GM21529 (cell line): ENCODE data around the gene AP3S2.
"Not testable (repeated sequence)": the region's sequence is repeated elsewhere in the genome, so short reads cannot be mapped to it uniquely, and the experiment has no call there.

Source experiments
- ATAC-seq: cut with Tn5 transposase; IDR thresholded peaks from one replicate; pipeline ENCODE4 v1.9.1; 2021; ENCODE audit not compliant: unreplicated experiment

The AP3S2 gene

DNA sequence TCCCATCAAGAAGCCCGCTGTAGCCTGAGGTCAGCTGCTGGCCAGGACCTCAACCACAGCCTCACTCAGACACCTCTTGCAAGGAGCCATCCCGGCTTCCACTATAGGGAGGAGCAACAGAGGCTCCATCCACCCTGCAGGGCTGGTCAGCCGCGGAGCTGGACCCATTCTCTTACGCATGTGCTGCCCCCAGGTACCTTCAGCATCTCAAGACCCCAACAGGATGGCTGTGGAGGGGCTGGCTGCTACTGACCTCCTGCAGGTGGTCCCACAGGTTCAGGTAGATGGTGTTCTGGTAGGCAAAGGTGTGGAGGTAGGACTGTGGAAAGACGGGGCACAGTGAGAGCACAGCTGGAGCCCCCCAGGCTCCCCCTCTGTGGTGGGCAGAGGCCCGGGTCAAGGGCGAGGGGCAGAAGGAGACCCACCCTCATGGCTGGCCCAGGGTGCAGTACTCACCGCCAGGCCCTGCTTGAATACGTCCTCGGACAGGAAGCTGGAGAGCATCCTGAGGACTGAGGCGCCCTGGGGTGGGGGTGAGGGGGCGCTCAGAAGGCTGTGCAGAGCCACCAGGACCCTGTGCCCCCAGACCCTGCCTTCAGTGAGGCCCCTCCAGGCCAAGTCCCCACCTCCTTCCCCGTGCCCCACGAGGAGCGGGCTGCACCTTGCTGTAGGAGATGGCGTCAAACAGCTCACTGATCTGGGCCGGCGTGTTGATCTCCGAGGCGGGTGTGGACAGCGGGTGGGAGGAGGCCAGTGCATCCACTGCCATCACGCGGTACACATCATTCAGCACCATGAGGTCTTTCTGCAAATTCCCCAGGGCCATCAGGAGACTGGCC lies 90.6 kb downstream of the AP3S2 start:
- ATAC-seq: no peak

DNA sequence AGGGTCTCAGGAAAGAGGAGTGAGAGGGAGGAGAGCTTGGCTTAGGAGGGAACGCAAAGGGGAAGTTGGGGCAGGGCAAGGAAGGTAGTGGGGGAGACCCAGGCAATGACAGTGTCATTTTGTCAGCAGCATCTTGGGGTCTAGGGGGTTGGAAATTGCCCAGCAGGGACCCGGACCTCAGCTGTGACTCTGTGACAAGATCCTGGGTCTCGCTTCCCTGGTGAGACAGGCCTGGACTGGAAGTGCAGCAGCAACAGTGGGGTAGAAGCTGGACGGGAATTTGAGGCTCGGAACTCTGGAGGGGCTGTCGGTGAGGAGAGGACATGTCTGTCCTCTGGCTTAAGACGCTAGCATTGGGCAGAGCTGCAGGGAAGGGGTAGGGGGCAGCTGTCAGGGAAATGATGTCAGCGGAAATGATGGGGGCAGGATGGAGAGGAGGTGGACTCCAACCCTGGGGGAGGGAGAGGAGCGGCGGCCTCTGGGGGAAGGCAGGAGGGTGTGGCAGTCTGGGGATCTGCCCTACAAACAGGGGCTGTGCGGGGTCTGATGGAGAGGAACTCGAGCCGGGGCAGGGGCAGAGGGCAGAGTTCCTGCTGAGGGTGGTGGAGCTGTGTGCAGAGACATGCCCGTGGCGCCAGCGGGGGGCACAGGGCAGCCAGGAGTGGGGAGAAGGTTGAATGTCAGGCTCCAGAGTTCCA lies 91.4 kb downstream of the AP3S2 start:
- no peak for ATAC-seq

DNA sequence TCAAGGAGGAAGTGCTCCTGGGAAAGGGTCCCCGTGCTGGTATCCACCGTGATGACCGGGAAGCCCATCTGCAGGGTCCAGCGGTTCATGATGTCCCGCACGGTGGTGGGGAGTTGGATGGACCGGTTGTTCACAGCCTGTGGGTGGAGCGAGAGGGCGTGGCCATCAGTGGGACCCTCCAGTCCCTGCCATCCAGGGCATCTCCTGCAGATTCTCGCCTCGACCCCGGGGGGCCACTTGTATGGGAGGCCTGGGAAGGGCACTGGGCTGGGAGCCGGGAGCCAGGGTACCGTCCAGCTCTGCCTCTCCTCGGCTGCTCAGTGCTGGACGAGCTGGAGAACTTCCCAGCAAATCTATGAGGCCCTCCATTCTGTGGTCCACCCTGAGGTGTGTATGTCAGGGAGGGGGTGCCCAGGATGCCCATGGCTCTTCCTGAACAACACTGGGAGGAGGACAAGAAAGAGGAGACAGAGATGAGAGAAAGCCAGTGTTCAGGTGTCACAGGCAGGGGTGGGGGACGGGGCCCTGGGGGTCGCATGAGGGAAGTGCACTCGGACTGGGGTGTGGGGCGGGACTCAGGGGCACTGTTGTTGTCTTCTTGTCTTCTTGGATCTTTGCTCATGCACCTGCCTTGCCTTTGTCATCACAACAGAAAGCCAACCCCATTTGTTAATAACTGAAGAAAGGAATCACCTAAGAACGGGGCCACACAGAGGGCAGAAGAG lies 92.2 kb downstream of the AP3S2 start:
- ATAC-seq: no peak

DNA sequence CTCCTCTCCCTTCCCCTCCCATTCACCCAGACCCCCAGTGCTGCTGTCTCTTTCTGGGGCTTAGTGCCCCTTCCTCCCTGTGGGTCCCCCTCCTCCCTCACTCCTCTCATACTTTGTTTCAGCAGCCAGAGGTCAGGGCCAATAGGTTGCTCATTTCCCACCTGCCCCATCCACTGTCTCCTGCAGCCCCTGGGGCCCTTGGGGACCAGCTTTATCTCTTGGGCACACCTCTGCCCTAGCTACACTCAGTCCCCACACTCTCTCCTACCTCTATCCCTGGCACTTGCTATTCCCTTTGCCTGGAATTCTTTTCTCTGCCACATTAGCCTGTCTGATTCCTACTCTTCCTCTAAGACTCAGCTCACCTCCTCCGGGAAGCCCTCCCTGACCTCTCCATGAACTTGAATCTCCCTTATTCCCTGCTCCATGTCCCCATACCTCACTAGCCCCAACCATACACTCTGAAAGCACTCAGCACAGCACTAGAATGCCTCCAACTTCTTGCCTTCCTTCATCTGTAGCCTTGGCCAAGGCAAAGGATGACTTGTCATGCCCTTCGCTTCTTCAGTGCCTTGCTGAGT lies 93.8 kb downstream of the AP3S2 start:
- ATAC-seq: no peak

DNA sequence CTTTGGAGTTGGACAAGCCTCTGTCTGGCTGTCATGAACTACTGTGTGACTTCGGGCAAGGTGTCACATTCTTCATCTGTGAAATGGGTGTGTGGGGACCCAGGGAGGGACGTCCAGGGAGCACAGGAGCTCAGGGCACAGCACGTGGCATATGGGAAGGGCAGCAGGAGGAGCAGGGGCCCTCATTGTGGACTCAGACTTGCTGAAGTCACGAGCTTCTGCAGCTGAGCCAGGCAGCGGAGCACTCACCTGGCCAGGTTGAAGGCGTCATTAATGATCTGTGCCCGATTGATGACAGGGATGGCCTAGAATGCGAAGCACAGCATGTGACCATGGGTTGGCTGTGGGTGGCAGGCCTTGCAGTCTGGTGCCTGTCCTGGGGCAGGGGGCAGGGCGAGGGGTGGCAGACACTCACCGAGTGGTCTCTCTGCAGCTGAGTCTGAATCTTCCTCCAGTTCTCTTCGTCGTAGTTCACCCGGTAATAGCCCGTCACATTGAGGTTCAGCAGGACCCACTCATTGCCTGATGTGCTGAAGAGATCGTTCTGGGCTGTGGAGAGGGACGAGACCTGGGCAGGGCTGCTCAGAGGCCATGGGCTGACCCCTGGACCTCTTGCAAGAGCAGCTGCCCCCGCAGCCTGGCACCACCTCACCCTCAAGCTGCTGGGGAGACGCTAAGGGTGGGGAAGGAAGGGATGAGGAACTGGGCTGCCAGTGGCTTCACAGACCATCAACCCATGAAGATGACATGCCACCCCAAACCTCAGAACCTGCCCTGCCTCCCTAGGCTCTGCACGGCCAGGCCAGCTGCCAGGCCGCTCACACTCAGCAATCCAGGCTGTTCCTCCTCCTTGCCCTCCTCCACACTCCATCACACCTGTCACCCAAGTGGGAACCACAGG lies 94.5 kb downstream of the AP3S2 start:
- ATAC-seq: no peak

DNA sequence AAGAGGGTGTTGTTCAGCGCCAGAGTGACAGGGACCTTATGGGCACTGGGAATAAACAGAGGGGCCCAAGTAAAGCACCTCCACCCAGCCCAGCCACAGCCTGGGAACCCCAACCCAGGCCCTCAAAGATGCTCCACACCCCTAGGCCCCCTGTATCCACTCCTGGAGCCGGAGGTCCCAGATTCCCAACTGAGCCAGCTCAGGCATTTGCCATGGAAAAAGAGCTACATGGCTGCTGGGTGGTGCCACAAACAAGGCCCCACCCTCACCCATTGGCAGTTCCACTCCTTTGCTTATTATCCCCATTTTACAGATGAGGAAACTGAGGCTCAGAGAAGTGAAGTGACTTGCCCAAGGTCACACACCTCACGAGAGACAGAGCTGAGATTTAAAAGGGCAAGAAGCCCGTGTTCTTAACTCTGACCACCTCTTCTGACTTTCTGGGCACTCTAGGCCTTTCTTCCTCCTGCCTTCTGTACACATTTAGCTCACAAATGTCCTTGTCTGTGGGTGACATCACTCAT lies 96.1 kb downstream of the AP3S2 start:
- ATAC-seq: no peak

DNA sequence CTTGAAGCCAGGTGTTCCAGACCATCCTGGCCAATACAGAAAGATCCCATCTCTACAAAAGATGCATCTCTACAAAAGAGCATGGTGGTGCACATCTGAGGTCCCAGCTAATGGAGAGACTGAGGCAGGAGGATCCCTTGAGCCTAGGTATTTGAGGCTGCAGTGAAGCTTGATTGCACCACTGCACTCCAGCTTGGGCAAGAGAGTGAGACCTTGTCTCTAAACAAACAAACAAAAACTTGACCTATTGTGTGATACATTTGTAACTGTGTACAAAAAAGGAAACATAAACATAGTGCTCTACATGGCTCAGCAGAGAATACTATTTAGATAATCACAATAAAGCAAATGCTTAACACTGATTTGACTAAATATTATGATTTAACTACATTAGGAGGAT lies 97.8 kb downstream of the AP3S2 start:
- no peak for ATAC-seq

DNA sequence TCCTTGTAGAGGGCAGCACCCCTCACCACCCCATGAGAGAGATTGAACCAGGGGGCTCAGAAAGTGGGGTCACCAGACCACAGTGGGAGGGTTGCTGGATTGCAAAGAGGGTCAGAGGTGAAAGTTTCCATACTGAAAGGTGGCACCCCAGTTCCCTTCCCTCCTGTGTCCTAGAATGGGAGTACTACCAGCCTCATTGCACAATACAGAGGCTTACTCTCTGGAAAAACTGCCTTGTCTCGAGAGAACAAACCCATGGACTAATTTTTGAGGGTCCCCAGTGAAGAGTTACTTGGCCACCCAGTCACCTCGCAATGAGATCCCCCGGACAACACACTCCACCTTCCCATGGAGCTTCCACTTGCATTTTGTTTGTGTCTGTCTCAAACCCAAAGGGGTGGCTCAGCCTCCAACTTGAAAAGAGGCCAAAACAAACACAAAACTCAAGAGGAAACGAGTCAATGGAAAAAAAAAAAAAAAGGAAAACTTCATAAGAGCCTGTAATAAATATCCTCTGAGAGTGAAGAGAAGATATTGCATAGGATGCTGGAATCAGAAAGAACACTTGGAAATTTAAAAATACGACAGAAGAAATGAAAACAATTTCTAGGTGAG lies 99.1 kb downstream of the AP3S2 start:
- ATAC-seq: no peak

DNA sequence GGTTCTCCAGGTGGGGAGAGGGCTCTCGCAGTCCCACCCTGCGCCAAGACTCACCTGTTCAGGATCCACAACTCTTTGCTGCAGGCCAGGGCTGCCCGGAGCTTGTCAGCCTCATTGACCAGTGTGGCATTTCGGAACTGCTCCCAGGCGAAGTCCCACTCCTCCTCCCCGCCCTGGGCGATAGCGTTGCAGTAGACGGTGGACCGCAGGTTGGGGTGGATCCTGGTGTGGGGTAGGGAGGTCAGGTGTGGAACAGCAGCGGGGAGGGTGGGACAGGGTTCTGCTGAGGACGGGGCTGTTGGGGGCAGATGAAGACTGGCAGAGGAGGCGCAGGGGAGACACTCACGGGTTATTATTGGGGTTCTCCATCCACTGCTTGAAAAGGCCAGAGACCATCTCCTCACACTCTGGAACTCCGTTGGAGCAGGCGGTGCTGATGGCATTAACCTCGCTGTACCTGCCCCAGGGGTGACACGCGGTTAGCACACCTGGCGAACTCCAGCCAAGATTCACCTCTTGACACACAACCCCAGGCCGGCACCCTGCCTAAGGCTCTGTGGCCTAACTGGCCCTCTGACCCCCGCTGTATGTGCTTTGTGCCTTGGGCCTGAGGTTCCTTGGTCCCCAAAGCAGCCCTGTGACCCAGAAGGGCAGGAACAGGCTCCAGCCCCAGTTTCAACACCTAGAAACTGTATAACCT lies 101.5 kb downstream of the AP3S2 start:
- ATAC-seq: no peak

DNA sequence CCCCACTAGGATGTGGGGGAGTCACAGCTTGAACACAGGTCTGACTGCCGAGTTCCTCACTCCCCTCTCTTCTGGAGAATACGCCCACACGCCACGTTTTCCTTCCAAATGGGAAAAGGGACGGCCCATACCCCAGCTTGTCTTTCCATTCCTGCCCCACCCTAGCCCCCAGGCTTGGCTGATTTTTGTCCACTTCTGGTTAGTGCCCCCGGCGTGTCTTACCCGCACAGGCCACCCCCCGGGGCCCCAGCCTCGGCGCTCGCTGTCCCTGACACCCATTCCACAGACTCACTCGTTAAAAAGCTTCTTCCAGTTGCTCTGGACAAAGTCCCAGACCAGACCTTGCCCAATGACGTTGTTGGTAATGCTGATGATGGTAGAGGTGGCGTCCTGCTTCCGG lies 103.1 kb downstream of the AP3S2 start:
- no peak for ATAC-seq

DNA sequence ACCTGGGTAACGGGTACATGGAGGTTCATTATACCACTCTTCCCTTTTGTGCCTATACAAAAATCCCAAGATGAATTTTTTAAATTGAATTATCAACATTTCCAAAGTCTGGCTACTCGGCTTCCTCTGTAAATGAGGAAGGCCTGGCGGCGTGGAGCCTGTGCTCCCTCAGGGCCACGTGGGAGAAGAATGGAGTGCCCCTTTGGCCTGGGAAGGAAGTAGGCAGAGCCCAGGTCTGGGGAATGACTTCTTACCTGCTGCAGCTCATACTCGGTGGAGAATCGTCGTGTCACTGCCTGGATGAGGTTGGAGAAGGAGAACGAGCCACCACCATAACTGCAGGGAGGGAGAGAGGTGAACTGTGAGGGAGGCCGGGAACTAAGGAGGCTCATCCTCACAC lies 103.6 kb downstream of the AP3S2 start:
- ATAC-seq: no peak

DNA sequence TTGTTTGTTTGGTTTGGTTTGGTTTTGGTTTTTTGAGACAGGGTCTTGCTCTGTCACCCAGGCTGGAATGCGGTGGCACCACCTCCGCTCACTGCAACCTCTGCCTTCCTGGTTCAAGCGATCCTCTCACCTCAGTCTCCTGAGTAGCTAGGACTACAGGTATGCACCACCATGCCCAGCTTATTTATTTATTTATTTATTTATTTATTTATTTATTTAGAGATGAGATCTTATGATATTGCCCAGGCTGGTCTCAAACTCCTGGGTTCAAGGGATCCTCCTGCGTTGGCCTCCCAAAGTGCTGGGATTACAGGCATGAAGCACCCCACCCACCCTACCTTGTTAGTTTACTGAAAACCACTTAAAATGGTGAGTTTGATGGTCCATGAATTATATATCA lies 105.2 kb downstream of the AP3S2 start:
- ATAC-seq: not testable (repeated sequence)

DNA sequence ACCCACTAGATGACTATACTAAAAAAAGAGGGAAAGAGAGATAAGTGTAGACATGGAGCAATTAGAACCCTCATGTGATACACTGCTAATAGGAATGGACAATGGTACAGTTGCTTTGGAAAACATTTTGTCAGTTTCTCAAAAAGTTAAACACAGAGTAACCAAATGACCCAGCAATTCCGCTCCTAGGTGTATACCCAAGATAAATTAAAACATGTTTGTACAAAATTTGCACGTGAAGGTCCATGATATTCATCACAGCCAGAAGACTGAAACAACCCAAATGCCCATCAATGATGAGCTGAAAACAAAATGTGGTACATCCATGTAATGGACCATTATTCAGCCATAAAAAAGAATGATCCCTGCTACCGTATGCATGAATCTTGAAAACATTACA lies 105.8 kb downstream of the AP3S2 start:
- no peak for ATAC-seq

DNA sequence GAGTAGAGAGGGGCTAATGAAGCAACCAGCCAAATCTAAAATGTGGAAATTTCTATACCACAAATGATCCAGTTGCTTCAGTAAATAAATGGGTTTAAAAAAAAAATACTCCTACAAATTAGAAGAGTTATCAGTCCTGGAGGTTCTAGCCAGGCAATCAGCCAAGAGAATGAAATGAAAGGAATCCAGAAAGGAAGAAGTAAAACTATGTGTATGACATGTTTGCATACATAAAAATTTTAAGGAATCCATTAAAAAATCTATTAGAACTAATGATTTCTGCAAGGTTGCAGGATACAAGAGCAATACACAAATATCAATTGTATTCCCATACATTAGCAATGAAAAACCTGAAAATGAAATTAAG lies 108.0 kb downstream of the AP3S2 start:
- ATAC-seq: no peak

DNA sequence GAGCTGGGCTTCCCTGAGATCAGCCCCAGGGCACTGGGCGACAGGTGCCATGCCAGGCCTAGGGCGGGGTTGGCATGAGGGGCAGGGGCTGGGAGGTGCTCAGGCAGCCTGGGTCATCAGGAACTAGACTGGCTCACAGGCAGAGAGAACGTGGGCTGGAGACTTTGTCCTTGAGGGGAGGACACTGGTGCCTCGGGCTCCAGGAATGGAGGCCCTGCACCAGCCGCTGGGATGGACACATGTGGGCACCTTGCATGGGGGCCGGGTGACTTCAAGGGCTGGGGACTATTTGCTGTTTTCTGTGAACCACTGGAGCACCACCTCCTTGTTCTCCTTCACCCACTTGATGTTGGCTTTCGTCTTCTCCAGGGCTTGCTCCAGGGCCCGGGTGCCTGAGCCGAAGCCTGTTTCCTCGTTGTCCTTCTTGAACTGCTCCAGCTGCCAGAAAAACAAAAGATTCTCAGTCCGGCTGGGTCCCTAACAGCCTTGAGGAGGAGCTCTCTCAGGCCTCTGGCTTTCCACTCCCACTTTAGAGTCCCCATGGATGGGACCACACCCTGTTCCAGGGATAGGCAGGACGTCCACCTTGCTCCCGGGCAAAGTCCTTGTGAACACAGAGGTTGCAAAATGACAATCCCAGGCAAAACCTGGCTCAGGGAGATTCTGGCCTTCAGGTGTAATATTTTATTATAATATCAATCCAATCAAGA lies 108.6 kb downstream of the AP3S2 start:
- ATAC-seq: no peak

DNA sequence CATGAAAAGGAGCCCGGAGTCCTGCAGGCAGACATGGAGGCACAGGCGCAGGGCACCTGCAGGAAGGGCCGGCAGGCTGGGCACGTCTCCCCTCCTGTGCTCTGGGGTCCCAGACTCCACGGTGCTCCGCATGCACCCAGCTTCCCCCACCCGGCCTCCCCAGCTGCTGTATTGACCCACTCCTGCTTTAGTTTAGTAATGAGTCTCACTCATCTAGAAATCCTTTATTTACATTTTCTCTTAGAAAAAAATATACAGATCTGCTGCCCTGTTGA lies 109.2 kb downstream of the AP3S2 start:
- no peak for ATAC-seq

DNA sequence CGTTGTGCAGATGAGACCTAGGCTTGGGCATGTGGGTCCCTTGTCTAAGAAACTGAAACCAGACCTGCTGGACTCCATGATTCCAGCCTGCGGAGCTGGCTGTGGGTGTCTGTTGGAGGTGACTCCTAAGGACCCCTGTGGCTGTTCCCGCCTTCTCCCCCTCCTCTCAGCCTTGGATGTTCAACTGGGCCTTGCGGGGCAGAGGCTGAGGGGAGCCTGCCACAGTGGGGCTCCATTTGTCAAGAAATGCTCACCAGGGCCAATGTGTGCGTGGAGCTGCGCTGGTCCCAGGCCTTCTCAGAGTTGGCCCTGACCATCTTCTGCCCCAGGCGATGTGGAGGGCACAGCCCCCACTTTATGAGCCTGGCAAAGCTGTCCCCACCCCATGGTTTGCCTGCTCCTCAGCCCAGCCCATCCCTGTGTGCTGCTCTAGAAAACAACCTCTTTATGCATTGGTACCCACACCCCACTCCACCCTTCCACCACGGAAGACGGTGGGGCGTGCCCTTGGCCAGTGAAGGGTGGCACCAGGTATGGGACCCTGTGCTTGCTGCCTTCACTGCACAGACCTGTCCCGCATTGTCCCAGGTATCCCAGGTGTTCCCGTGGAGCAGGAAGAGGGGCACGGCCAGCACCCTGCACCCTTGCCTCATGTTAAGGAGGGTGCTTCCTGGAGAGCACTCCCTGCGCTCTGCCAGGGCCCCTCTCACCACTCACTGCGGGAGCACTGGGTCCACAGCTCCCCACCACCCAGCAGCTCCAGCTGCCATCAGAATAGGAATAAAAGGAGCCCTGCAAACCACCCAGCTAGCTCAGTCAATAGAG lies 109.7 kb downstream of the AP3S2 start:
- ATAC-seq: no peak
